ENCODE results near the gene PLCD3.

DNA sequence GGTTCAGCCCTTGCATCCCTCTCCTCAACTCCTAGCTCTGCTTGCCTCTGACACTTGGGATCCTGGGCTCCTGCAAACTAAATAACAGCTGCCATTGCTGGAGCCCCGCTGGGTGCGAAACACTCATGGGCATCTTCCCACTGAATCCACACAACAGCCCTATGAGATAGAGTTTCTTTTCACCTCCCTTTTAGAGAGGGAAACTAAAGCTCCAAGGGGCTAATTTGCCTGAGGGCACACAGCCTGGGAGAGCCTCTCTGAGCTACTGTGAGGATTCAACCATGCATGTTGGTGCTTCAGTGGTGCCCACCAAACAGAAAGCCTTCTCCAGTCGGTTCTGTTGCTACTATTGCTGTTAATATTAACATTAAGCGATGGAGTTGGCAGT is 7.2 kb upstream of the PLCD3 start:
- TF ChIP-seq, protein P1, sequence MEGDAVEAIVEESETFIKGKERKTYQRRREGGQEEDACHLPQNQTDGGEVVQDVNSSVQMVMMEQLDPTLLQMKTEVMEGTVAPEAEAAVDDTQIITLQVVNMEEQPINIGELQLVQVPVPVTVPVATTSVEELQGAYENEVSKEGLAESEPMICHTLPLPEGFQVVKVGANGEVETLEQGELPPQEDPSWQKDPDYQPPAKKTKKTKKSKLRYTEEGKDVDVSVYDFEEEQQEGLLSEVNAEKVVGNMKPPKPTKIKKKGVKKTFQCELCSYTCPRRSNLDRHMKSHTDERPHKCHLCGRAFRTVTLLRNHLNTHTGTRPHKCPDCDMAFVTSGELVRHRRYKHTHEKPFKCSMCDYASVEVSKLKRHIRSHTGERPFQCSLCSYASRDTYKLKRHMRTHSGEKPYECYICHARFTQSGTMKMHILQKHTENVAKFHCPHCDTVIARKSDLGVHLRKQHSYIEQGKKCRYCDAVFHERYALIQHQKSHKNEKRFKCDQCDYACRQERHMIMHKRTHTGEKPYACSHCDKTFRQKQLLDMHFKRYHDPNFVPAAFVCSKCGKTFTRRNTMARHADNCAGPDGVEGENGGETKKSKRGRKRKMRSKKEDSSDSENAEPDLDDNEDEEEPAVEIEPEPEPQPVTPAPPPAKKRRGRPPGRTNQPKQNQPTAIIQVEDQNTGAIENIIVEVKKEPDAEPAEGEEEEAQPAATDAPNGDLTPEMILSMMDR (optimal IDR thresholded peaks at IDR 0.05 in 1 of 3, IDR thresholded peaks at IDR 0.05 in 1 of 3, conservative IDR thresholded peaks at IDR 0.05 in 1 of 3; ENCODE audit: extremely low read depth in 1 of 3, insufficient read depth in 2 of 3, low read length in 3 of 3) = no peak
- TF ChIP-seq EZH2 (IDR thresholded peaks at IDR 0.05; ENCODE audit: low read length) = no peak
